ENCODE measurements around the gene R3HDML.

GRCh38 chr20:44349349-44349748 lies 12.5 kb downstream of the R3HDML start:
- TF ChIP-seq CTCF (conservative IDR thresholded peaks at IDR 0.05 in 1 of 2, IDR thresholded peaks at IDR 0.05 in 1 of 2; ENCODE audit: extremely low read depth in 1 of 2, insufficient read depth in 1 of 2, low read depth in 1 of 2, low read length in 2 of 2), result no peak
- no peak for TF ChIP-seq EZH2 (IDR thresholded peaks at IDR 0.05; ENCODE audit: borderline replicate concordance, low read length)
